ENCODE data around the gene CDCA5. TPM values are rescaled to one million over a fixed set of nuclear protein-coding genes. Genes with fewer than 3 reads are reported as not detected.

CDCA5 gene
- total RNA-seq, 1 donor from 2014 or later = 14.8 TPM

DNA sequence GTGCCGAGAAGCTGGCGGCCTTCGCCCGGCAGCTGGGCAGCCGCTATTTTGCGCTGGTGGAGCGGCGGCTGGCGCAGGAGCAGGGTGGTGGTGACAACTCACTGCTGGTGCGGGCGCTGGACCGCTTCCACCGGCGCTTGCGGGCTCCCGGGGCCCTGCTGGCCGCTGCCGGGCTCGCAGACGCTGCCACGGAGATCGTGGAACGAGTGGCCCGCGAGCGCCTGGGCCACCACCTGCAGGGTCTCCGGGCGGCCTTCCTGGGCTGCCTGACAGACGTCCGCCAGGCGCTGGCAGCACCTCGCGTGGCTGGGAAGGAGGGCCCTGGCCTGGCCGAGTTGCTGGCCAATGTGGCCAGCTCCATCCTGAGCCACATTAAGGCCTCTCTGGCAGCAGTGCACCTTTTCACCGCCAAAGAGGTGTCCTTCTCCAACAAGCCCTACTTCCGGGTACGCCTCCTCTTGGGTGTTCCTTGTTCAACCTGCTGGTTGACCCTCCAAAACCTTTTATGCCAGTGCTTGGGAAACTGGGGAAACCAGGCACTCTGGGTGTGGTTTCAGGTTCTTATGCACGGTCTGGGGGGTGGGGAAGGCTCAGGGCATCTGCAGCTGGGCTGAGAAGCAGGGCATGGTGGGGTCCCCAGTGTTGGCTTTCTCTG, 24.8 kb upstream of the CDCA5 start:
- peaks cover 20% of the 10 kb centered on the region for H3K36me3 Mint-ChIP-seq (ENCODE audit: low read depth, unreplicated experiment)
- H3K27me3 Mint-ChIP-seq (ENCODE audit: unreplicated experiment) = peaks cover 14% of the 10 kb centered on the region
- H3K27ac Mint-ChIP-seq (ENCODE audit: unreplicated experiment) = no peak overlapping the region
- DNase-seq (ENCODE audit: low spot score) = no peak
- no peak overlapping the region for H3K4me3 Mint-ChIP-seq (ENCODE audit: unreplicated experiment)
- TF ChIP-seq, protein P1, sequence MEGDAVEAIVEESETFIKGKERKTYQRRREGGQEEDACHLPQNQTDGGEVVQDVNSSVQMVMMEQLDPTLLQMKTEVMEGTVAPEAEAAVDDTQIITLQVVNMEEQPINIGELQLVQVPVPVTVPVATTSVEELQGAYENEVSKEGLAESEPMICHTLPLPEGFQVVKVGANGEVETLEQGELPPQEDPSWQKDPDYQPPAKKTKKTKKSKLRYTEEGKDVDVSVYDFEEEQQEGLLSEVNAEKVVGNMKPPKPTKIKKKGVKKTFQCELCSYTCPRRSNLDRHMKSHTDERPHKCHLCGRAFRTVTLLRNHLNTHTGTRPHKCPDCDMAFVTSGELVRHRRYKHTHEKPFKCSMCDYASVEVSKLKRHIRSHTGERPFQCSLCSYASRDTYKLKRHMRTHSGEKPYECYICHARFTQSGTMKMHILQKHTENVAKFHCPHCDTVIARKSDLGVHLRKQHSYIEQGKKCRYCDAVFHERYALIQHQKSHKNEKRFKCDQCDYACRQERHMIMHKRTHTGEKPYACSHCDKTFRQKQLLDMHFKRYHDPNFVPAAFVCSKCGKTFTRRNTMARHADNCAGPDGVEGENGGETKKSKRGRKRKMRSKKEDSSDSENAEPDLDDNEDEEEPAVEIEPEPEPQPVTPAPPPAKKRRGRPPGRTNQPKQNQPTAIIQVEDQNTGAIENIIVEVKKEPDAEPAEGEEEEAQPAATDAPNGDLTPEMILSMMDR (IDR thresholded peaks at IDR 0.05; ENCODE audit: unreplicated experiment) = no peak
- H3K9me3 Mint-ChIP-seq (ENCODE audit: unreplicated experiment) = no peaks in the 10 kb centered on the region
- peaks cover 8% of the 10 kb centered on the region for H3K4me1 Mint-ChIP-seq (ENCODE audit: unreplicated experiment)

DNA sequence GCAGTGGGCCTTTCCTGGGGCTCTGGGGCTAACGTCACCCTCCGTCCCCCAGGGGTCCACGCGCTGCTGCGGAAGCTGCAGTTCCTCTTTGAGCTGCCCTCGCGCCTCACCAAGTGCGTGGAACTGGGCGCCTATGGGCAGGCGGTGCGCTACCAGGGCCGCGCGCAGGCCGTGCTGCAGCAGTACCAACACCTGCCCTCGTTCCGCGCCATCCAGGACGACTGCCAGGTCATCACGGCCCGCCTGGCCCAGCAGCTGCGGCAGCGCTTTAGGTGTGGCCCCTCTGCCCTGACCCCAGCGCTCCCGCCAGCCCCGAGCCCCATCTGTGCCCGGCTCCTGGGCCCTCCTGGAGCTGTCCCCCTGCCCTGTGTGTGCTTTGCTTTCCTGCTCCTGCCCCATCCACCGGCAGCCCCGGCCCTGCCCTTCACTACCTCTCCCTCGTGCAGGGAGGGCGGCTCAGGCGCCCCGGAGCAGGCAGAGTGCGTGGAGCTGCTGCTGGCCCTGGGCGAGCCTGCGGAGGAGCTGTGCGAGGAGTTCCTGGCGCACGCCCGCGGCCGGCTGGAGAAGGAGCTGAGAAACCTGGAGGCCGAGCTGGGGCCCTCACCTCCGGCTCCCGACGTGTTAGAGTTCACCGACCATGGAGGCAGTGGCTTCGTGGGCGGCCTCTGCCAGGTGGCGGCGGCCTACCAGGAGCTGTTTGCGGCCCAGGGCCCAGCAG, 24.1 kb upstream of the CDCA5 start:
- no peaks in the 10 kb centered on the region for H3K9me3 Mint-ChIP-seq (ENCODE audit: unreplicated experiment)
- peaks cover 8% of the 10 kb centered on the region for H3K27me3 Mint-ChIP-seq (ENCODE audit: unreplicated experiment)
- no peak overlapping the region for H3K27ac Mint-ChIP-seq (ENCODE audit: unreplicated experiment)
- no peak for DNase-seq (ENCODE audit: low spot score)
- no peak overlapping the region for H3K4me3 Mint-ChIP-seq (ENCODE audit: unreplicated experiment)
- TF ChIP-seq, protein P1 (IDR thresholded peaks at IDR 0.05; ENCODE audit: unreplicated experiment) = no peak
- H3K4me1 Mint-ChIP-seq (ENCODE audit: unreplicated experiment) = peaks cover 3% of the 10 kb centered on the region
- H3K36me3 Mint-ChIP-seq (ENCODE audit: low read depth, unreplicated experiment) = peaks cover 16% of the 10 kb centered on the region

DNA sequence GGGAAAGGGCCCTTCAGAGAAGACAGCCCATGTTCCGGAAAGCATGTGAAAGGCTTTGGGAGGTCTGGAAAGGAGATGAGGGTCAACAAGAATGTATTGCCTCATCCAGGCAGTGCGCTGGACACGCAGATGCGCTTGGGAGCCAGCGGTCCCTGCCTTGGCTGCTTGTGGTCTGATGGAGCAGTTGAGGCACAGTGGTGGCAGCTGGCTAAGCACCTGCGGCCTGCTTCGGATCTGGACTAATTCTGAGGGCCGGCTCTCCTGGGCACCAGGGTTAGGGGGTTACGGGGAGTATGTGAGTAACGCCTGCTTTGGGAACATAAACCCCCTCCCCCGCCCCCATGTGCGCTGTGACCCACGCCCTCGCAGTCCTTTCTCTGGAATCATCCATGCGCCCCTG, 23.2 kb upstream of the CDCA5 start:
- Mint-ChIP-seq H3K36me3 (ENCODE audit: low read depth, unreplicated experiment) (peaks cover 16% of the 10 kb centered on the region), H3K4me3 (ENCODE audit: unreplicated experiment) (no peak overlapping the region), H3K9me3 (ENCODE audit: unreplicated experiment) (no peaks in the 10 kb centered on the region), H3K27me3 (ENCODE audit: unreplicated experiment) (peaks cover 9% of the 10 kb centered on the region), H3K27ac (ENCODE audit: unreplicated experiment) (no peak overlapping the region), H3K4me1 (ENCODE audit: unreplicated experiment) (peaks cover 3% of the 10 kb centered on the region)
- TF ChIP-seq, protein P1 (IDR thresholded peaks at IDR 0.05; ENCODE audit: unreplicated experiment) = no peak
- DNase-seq (ENCODE audit: low spot score) = no peak

DNA sequence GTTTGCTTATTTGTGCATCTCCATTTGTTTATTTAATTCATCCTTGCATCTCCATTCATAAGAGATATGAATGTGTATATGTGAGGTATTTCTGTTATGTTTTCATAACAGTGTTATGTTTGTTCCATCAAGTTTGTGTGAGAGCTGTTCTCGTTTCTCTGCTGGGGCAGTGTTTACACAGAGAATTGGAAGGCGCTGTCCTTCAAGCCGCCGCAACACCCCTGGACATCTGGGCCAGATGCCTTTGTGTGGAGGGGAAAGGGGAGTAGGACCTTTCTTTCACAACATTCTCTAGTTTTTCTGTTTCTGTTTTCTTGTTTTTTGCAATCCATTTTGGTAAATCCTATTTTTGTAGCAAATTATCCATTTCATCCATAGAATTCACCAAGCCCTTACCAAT, 20.8 kb upstream of the CDCA5 start:
- Mint-ChIP-seq H3K27me3 (ENCODE audit: unreplicated experiment) (peaks cover 8% of the 10 kb centered on the region), H3K4me1 (ENCODE audit: unreplicated experiment) (peaks cover 3% of the 10 kb centered on the region), H3K27ac (ENCODE audit: unreplicated experiment) (no peak overlapping the region), H3K36me3 (ENCODE audit: low read depth, unreplicated experiment) (peaks cover 12% of the 10 kb centered on the region), H3K9me3 (ENCODE audit: unreplicated experiment) (no peaks in the 10 kb centered on the region), H3K4me3 (ENCODE audit: unreplicated experiment) (no peak overlapping the region)
- TF ChIP-seq, protein P1 (IDR thresholded peaks at IDR 0.05; ENCODE audit: unreplicated experiment) = no peak
- no peak for DNase-seq (ENCODE audit: low spot score)

DNA sequence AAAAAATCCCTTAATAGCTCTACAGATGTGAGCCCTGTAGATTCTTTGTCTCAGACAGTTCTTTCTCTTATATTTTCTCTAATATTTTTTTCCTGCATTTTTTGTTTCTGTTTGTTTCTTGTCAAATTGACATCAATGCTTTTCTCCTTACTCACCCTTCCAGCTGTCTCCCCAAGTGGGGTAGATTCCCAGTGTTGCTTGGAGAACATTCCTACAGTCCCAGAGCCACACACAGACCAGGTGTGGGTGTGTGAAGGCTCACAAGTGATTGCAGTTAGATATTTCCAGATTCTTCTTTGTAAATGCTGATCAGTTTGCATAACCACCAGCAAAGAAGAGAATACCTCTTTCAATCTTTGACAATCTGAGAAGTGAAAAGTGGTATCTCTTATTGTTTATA, 19.6 kb upstream of the CDCA5 start:
- H3K36me3 Mint-ChIP-seq (ENCODE audit: low read depth, unreplicated experiment) = peaks cover 12% of the 10 kb centered on the region
- H3K9me3 Mint-ChIP-seq (ENCODE audit: unreplicated experiment) = no peaks in the 10 kb centered on the region
- no peak for DNase-seq (ENCODE audit: low spot score)
- no peak overlapping the region for H3K4me3 Mint-ChIP-seq (ENCODE audit: unreplicated experiment)
- H3K4me1 Mint-ChIP-seq (ENCODE audit: unreplicated experiment) = peaks cover 3% of the 10 kb centered on the region
- peaks cover 10% of the 10 kb centered on the region for H3K27me3 Mint-ChIP-seq (ENCODE audit: unreplicated experiment)
- TF ChIP-seq, protein P1 (IDR thresholded peaks at IDR 0.05; ENCODE audit: unreplicated experiment) = no peak
- no peak overlapping the region for H3K27ac Mint-ChIP-seq (ENCODE audit: unreplicated experiment)
